Suppressor macrophage (primary cell): ENCODE measurements around the gene PRPSAP2.
"Not testable (repeated sequence)": the region's sequence is repeated elsewhere in the genome, so short reads cannot be mapped to it uniquely, and the experiment has no call there.

ENCODE experiments used
- DNase-seq, 4 experiments: peaks; one replicate each; pipeline ENCODE4 v3.0.0-alpha.2; 2020 to 2022

Gene PRPSAP2

DNA sequence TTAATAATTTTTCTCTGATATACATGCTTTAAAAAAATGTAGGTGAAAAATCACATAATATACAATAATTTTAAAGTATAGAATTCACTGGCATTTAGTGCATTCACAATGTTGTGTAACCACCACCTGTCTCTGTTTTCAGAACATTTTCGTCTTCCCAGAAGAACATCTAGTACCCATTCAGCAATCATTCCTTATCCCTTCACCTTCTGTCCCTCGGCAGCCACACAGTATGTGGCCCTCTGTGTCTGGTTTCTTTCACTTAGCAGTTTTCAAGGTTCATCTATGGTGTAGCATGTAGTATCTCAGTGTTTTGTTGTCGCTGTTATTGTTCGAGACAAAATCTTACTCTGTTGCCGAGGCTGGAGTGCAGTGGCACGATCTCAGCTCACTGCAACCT is 33.6 kb downstream of the PRPSAP2 start:
- DNase-seq = no peak

DNA sequence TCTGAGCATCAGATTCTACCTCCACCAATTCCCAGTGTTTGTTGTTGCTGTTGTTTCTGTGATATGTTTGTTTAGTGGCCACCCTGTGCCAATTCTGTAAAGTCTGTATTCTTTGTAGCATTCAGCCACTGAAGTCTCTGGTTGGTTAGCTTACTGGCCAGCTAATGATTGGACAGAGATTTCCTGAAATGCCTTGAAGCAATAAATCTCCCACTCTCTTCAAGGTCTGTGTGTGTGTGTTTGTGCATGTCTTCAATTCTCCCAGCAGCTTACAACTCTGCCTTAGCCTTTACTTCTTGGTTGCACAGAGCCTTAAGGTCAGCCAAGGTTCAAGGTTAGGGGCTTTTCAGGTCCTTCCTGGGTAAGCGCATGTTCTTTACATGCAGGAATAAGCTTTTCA is 38.2 kb downstream of the PRPSAP2 start:
- DNase-seq = no peak

DNA sequence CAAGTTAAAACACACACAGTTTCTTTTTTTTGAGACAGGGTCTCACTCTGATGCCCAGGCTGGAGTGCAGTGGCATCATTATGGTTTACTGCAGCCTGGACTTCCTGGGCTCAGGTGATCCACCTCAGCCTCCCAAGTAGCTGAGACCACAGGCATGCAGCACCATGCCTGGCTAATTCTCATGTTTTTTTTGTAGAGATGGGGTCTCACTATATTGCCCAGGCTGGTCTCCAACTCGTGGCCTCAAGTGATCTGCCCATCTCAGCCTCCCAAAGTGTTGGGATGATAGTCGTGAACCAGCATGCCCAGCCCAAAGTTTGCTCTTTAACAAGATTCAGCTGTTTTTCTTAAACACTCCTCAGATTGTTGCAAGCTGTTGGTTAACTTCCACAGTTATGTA is 39.0 kb downstream of the PRPSAP2 start:
- no peak for DNase-seq

DNA sequence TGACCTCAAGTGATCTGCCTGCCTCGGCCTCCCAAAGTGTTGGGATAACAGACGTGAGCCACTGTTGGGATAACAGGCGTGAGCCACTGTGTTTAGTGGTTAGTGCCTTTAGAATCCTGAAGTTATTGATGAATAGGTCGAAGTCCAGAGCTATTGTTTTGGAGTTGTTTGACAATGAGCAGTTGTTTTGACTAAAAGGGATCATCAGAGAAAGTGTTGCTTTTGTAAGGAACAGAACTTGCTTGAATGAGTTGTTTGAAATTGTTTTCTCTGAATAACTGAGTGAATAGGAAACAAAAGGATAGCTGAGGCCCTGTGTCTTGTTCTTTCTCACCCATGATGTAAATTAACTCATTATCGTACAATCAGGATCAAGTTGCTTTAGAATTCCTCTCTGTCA is 46.6 kb downstream of the PRPSAP2 start:
- no peak for DNase-seq

DNA sequence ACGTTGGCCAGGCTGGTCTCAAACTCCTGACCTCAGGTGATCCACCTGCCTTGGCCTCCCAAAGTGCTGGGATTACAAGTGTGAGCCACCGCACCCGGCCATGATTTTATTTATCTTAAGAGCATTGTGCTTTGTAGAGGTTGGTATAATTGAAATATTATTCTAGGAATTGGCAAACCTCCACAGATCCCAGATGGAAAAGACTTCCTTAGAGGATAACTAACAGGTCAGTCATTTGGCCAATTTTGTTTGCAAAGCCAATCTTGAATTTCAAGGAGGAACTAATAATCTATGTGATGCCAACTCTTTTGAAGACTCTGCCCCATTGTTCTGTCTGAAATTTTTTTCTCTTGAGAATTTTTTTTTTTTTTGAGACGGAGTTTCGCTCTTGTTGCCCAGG is 47.3 kb downstream of the PRPSAP2 start:
- DNase-seq = no peak

DNA sequence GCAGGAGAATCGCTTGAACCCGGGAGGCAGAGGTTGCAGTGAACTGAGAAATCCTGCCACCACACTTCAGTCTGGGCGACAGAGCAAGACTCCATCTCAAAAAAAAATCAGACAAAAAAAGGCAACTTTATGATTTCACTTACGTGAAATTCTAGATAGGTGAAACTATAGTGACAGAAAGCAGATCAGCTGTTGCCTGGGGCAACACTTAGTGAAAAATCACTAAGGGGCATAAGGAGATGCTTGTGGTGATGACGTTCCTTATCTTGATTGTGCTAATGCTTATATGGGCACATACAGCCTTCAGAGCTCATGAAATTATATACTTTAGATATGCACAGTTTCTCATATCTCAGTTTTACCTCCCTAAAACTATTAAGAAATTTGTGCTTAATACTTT is 52.4 kb downstream of the PRPSAP2 start:
- DNase-seq = no peak

DNA sequence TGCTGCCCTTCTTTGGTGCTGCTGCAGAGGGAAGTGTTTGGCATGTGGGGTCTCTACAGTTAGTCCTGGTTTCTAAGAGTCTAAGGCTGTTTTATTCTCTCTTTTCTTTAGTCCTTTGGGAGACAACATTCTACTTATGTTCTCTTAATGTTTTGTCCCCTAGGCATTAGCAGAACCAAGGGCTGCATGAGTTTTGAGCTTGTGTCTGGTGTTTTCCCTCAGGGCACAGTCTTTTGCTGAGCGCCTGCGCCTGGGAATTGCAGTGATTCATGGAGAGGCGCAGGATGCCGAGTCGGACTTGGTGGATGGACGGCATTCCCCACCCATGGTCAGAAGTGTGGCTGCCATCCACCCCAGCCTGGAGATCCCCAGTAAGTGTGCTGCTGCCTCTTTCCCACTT is 53.0 kb downstream of the PRPSAP2 start:
- DNase-seq = no peak

DNA sequence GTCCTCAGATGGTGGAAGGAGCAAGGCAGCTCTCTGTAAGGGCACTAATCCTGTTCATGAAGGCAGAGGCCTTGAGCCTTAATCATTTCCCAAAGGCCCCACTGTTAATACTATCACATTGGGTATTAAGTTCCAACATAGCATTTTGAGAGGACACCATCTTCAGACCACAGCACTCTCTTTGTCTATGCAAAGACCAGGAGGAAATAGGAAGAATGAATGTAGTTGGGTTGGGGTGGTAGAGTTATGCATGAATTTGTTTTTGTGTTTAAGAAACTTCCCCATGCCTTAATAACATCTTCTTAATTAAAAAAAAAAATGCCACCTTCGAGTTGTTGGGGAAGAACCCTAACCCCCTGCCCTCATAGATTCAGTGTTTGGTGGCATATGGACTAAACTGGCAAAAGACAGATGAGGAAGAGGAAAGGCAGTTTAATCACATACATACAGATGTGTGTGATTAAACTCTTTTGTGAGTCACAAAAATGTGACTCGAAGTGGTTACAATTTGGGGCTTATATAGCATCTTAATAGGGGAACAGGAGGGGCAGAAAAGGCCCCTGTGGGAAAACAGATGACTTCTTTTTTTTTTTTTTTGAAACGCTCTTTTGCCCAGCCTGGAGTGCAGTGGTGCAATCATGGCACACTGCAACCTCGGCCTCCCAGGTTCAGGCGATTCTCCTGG is 59.0 kb downstream of the PRPSAP2 start:
- DNase-seq = peak; percentile 52 to 85 (median 63)

DNA sequence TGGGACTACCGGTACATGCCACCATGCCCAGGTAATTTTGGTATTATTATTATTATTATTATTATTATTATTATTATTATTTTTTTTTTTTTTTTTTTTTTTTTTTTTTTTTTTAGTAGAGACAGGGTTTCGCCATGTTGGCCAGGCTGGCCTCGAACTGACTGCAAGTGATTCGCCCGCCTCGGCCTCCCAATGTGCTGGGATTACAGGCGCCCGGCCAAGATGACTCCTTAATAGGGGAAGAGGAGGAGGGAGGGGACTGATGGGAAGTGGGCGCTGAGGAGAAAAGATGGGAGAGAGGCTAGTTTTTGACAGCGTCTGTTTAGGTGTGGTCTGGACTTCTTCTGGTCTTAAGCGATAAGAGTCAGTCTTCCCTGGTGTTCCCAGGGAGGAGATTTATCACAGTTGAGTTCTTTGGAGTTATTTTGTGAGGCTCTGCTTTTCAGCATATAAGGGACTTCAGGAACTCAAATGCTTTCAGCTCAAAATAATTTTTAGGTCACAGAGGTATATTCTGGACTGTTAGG is 59.6 kb downstream of the PRPSAP2 start:
- peak in 1 of 4 experiments; percentile 16 for DNase-seq

DNA sequence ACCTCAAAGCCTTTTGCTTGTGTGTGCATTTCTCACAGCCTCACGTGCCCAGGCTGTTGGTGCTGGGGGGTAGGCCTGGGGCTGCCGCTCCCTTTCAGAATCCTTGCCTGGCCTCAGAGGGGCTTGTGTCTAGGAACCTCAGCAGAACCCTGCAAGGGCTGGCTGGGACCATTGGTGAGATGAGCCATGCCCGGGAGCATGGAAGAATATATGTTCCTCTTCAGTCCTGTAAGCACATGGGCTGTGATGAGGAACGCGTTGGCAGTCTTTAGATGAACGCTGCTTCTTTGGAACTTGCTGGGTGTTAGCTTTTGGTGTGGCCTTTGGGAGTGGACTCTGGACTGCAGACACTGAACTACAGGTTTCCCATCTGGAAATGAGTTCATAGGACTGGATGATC is 62.0 kb downstream of the PRPSAP2 start:
- DNase-seq = peak in 1 of 4 experiments; percentile 5

DNA sequence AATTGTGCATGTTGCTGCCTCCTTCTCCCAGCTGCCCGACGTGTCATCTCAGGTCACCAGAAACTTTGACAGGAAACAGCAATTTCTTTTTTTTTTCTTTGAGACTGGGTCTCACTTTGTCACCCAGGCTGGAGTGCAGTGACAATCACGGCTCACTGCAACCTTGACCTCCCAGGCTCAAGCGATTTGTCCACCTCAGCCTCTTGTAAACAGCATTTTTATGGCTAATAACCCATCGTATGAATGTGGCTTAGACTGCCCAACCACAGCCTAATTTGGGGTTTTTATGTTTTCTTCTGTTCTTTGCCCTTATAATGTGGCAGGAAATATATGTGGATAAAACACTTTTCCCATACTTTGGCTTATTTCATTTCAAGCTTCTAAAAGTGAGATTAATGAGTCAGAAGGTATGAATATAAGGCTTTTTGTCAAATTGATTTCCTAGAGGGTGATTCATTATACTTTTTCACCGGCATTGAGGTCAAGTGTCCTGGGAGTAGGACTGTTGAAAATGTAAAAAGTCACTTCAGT is 63.0 kb downstream of the PRPSAP2 start:
- no peak for DNase-seq

DNA sequence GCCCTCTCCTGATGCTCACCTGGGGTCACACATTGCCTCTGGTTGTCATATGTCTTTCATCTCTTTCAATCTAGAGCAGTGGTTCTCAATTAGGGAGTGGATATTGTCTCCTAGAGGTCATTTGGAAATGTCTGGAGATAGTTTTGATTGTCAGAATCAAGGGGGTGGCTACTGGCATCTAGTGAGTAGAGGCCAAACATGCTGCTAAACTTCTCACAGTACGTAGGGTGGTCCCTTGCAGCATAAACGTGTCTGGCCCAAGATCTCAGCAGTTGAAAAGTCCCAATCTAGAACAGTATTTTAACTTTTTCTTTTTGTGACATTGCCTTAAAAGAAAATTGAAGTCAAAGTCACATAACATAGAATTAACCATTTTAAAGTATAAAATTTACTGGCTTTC is 63.6 kb downstream of the PRPSAP2 start:
- no peak for DNase-seq

DNA sequence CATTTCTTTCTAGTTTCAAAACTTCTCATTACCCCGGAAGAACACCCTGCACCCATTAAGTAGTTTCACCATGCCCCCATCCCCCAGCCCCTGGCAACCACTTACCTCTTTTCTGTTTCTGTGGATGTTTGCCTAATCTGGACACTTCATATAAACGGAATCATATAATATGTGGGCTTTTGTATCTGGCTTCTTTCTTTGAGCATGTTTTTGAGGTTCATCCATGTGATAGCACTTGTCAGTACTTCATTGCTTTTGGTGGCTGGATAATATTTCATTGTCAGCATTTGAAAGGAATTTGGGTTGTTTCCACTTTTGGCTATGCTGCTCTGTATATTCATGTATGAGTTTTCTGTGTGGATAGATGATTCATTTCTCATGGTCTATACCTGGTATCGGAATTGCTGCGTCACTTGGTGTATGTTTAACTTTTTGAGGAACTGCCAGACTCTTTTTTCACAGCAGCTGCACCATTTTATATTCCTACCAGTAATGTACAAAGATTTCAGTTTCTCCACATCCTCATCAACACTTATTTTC is 64.1 kb downstream of the PRPSAP2 start:
- peak in 3 of 4 experiments; percentile 11 to 57 (median 40) for DNase-seq

DNA sequence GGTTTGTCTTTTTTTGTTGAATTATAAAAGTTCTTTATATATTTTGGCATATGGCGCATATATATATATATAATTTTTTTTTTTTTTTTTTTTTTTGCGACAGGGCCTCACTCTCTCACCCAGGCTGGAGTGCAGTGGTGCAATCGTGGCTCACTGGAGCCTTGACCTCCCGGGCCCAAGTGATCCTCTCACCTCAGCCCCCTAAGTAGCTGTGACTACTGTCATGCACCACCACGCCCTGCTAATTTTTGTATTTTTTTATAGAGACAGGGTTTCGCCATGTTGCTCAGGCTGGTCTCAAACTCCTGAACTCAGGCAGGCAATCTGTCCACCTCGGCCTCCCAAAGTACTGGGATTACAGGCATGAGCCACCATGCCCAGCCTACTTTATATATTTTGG is 64.7 kb downstream of the PRPSAP2 start:
- not testable (repeated sequence) for DNase-seq

DNA sequence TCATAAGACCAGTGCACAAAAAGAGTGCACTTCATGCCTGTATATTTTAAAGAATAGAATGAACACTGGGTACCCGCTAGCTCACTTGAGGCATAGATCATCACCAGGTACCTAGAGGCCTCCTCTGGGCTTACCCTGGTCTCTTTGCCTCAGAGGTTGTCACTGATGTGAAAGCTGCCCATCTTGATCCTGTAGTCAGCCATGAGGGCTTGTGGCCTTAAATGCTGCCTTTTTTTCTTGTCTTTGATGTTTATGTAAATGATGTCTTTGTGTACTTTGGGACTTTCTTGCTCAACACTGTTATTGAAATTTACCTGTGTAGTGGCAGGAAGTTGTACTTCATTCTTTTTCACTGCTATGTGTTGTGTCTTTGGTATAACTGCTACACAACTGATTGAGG is 67.3 kb downstream of the PRPSAP2 start:
- DNase-seq = no peak

DNA sequence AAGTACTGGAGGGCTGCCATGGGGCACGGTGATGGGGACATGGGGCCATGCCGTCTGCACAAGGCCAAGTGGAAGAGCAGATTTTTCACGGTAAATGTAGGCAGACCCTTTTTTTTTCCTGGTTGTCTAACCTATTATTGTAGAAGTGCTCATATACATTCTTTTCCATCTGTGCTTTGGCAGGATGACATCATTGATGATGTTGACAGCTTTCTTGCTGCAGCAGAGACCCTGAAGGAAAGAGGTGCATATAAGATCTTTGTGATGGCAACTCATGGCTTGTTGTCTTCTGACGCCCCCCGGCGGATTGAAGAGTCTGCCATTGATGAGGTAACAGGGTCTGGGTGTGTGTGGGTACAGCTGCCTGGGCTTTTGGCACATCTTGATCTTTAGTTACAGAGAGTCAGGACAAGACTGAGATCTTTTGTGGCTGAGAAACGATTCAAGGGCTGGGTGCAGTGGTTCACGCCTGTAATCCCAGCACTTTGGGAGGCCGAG is 70.7 kb downstream of the PRPSAP2 start:
- DNase-seq = no peak

DNA sequence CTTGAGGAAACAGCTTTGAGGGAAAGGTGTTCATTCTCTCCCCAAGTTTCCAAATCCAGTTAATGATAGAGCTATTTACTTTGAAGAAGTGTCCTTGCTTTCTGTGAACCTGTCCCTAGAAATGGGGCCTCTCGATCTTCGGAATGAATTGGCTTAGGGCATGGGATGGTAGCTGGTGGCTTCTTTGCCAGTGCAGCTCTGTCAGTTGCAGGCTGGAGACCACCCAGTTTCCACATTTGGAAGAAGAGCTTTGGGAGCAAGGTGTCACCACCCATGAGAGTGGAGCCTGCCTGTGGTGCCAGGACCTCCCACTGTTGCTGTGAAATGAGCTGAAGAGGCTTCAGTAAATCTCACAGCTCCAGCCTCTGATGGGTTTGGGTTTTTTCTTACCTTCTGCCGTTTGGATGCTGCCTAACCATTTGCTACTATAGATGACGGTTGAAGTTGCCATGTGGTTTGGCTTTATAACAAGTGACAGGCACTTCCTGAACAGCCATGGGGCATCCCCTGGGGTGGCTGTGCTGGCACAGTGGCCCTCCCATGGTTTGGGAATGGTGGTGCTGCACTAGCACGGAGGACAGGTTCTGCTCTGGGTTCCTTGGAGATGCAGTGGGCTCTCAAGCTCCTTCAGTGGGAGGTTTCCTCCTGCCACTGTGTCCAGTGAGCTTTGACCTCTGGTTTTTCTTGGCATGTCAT is 74.6 kb downstream of the PRPSAP2 start:
- DNase-seq = no peak

DNA sequence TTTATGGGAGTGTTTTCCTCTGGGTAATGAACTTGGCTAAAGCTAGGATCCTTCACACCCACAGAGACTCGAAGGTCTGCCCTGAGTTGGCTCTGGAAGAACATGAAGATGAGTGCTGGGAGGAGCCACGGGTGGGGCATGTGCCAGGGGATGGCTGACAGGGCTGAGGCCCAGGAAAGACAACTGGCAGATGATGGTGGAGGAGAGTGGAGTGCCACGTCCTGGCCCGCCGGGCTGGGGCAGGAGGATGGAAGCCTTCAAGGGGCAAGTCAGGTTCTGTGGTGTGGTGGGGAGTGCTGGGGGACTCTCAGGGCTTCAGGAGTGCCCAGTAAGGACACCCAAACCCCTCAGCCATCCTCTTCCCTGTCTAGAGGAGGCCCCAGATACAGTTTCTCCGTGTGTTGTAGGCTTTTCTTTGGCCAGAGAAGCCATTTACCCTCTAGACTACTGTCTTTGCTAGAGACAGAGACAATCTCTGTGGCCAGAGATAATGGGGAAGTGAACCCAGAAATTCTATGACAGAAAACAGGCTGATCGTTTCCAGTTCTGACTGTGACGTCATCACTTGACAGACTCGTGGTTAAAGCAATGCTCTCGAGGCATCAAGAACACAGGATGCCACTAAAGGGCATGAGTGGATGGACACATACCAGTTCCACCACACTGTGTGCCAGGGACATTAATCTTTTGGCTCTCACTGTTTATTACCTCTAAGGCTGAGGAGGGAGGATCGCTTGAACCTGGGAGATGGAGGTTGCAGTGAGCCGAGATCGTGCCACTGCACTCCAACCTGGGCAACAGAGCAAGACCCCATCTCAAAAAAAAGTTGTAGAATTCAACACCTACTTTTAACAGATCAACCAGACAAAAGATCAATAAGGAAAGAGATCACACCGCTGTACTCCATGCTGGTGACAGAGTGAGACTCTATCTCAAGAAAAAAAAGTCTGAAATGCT is 75.4 kb downstream of the PRPSAP2 start:
- peak; percentile 42 to 81 (median 64) for DNase-seq

DNA sequence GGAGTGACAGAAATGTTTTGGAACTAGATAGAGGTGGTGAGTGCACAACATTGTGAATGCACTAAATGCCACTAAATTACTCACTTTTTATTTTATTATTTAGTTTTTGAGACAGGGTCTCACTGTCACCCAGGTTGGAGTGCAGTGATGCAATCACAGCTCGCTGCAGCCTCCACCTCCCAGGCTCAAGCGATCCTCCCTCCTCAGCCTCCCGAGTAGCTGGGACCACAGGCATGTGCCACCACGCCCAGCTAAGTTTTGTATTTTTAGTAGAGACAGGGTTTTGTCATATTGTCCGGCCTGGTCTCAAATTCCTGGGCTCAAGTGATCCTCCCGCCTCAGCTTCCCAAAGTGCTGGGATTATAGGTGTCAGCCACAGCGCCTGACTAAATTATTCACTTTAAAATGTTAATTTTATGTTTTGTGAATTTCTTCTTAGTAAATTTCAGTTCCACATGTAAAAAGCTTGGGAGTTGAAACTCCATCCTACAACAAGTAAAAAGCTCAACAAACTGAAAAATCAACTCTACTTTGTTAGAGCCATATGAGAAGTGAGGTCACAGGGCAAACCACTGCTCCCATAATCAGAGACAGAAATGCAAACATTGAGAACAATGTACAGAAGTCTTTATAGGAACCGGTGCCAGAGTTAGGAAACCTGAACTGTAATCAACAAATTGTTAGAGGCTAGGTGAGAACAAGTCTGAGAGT is 80.2 kb downstream of the PRPSAP2 start:
- no peak for DNase-seq

DNA sequence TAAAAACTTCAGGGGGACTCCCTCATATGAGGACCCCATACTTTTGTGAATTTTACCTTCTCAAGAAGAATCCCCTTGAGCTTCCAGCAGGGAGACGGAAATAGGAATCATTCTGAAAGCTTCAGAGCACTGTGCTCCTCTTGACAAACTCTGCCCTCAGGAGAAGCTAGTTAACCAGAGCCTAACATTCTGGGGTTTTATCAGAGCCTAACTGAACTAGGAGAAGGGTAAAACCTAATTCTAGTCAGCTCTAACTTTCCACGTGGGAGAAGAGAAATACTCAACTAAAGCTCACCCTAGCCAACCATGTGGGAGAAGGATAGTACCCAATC is 80.7 kb downstream of the PRPSAP2 start:
- DNase-seq = no peak

DNA sequence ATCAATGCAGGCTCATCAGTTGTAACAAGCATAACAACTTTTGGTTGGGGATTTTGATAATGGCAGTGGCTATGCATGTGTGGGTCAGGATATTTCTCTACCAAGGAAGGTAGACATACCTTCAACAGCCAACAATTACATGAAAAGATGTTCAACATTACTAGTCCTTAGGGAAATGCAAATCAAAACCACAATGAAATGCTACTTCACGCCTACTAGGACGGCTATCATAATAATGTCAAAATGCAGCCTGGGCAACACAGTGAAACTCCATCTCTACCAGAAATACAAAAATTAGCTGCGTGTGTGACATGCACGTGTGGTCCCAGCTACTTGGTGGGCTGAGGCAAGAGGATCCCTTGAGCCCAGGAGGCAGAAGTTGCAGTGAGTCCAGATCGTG is 86.7 kb downstream of the PRPSAP2 start:
- DNase-seq = no peak

DNA sequence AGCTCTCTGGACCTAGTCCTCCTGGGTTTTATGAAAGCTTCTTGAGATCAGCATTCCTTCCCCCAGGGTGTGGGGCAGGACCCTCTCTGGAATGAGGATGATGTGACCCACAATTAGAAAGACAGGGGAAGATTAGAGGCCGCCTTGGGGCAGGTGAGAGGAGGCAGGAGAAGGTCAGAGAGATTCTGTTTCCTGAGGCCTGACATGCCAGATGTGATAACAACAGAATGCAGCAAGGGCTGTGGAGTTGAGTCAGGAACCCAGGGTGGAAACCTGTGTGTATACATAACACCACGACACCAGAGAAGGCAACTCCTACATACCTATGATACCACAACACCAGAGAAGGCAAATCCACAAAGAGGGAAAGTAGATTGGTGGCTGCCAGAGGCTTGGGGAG is 88.6 kb downstream of the PRPSAP2 start:
- no peak for DNase-seq
